ENCODE measurements around the gene DCX.

DNA sequence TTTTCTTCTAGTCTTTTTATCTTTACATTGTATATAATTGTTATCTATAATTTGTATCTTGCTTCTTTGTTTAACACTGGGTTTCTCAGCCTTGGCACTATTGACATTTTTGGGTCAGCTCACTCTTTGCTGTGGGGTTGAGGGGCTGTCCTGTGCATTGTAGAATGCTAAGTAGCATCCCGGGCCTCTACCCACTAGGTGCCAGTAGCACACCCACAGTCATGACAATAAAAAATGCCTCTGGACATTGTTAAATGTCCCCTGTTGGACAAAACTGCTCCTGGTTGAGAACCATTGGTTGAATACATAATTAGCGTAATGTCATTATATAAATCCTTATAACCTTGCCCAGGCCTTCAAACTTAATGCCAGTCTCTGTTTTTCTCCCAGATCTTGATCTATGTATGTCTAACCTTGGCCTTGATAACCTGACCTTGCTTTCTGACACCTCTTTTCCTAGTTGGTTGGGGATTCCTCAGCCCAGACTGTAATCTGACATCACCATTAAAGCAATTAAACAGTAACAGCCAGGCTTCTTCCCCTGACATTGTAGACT, 46.1 kb downstream of the DCX start:
- TF ChIP-seq EZH2 (IDR thresholded peaks at IDR 0.05; ENCODE audit: insufficient read depth, poor library complexity, severe bottlenecking) (no peak), EZH2phosphoT487 (IDR thresholded peaks at IDR 0.05; ENCODE audit: insufficient read depth, low read depth) (no peak)
